ENCODE measurements around the gene BORCS5.

BORCS5 gene

GRCh38 chr12:12380949-12381593 lies 24.2 kb downstream of the BORCS5 start:
- H3K4me3 ChIP-seq (ENCODE audit: low read depth, low read length), result no peak overlapping the region
- no peak for DNase-seq

GRCh38 chr12:12381982-12382381 lies 25.1 kb downstream of the BORCS5 start:
- DNase-seq, result no peak
- peaks cover 3% of the 10 kb centered on the region; the same call in 1 of the 2 replicates for H3K4me1 ChIP-seq
- H3K9me3 ChIP-seq, result no peaks in the 10 kb centered on the region
- TF ChIP-seq CTCF (IDR thresholded peaks at IDR 0.05; ENCODE audit: low read depth, low read length), result no peak
- no peak overlapping the region for H3K4me3 ChIP-seq (ENCODE audit: low read depth, low read length)
- H3K27me3 ChIP-seq, result no peaks in the 10 kb centered on the region
- no peaks in the 10 kb centered on the region for H3K36me3 ChIP-seq

More at GRCh38 chr12:12380949-12381593, 24.2 kb downstream of the BORCS5 start:
- TF ChIP-seq CTCF (IDR thresholded peaks at IDR 0.05; ENCODE audit: low read depth, low read length), result no peak
- Histone ChIP-seq H3K27me3 (no peaks in the 10 kb centered on the region), H3K36me3 (no peaks in the 10 kb centered on the region), H3K9me3 (no peaks in the 10 kb centered on the region), H3K4me1 (peaks cover 3% of the 10 kb centered on the region; the same call in 1 of the 2 replicates)

- Histone ChIP-seq H3K4me3 (ENCODE audit: low read depth, low read length) (no peak overlapping the region), H3K36me3 (no peaks in the 10 kb centered on the region), H3K4me1 (peaks cover 11% of the 10 kb centered on the region), H3K9me3 (no peaks in the 10 kb centered on the region), H3K27me3 (no peaks in the 10 kb centered on the region)
- no peak for TF ChIP-seq CTCF (IDR thresholded peaks at IDR 0.05; ENCODE audit: low read depth, low read length)
- DNase-seq, result no peak
Measured at GRCh38 chr12:12384571-12385340, 27.9 kb downstream of the BORCS5 start.

GRCh38 chr12:12387501-12387900 lies 30.6 kb downstream of the BORCS5 start:
- DNase-seq, result no peak
- Histone ChIP-seq H3K9me3 (no peaks in the 10 kb centered on the region), H3K36me3 (no peaks in the 10 kb centered on the region), H3K27me3 (no peaks in the 10 kb centered on the region), H3K4me3 (ENCODE audit: low read depth, low read length) (no peak overlapping the region), H3K4me1 (peaks cover 11% of the 10 kb centered on the region)
- TF ChIP-seq CTCF (IDR thresholded peaks at IDR 0.05; ENCODE audit: low read depth, low read length), result no peak

GRCh38 chr12:12392413-12392812 lies 35.5 kb downstream of the BORCS5 start:
- Histone ChIP-seq H3K27me3 (no peaks in the 10 kb centered on the region), H3K4me1 (peaks cover 5% of the 10 kb centered on the region), H3K9me3 (no peaks in the 10 kb centered on the region), H3K4me3 (ENCODE audit: low read depth, low read length) (no peak overlapping the region), H3K36me3 (no peaks in the 10 kb centered on the region)
- no peak for TF ChIP-seq CTCF (IDR thresholded peaks at IDR 0.05; ENCODE audit: low read depth, low read length)
- no peak for DNase-seq

- DNase-seq, result no peak
- no peaks in the 10 kb centered on the region for H3K27me3 ChIP-seq
- no peak overlapping the region for H3K4me3 ChIP-seq (ENCODE audit: low read depth, low read length)
- TF ChIP-seq CTCF (IDR thresholded peaks at IDR 0.05; ENCODE audit: low read depth, low read length), result no peak
- H3K36me3 ChIP-seq, result no peaks in the 10 kb centered on the region
- H3K9me3 ChIP-seq, result no peaks in the 10 kb centered on the region
- H3K4me1 ChIP-seq, result no peaks in the 10 kb centered on the region
Measured at GRCh38 chr12:12393171-12393570, 36.3 kb downstream of the BORCS5 start.
